Stimulated activated CD8-positive, alpha-beta memory T cell treated with anti-CD3 and anti-CD28 coated beads, Interleukin-12 subunit alpha, Interleukin-12 subunit beta, amount 100 ng/mL, for 4 hours (primary cell): ENCODE measurements around the gene SREBF2.

Experiments
- DNase-seq: peaks from one replicate; pipeline ENCODE4 v3.0.0-alpha.2; 2020; ENCODE audit warnings: low read depth

The SREBF2 gene

GRCh38 chr22:41832553-41833368 lies at the start of gene SREBF2:
Gene SREBF2 (plus strand): TSS chr22:41833105. CDS start chr22:41833271, 166 bp downstream.
- peak; percentile 98 for DNase-seq

GRCh38 chr22:41787331-41787730 lies 45.6 kb upstream of the SREBF2 start:
- DNase-seq, result no peak

GRCh38 chr22:41793871-41794270 lies 39.0 kb upstream of the SREBF2 start:
- DNase-seq, result no peak

GRCh38 chr22:41798736-41799135 lies 34.2 kb upstream of the SREBF2 start:
- no peak for DNase-seq

DNA sequence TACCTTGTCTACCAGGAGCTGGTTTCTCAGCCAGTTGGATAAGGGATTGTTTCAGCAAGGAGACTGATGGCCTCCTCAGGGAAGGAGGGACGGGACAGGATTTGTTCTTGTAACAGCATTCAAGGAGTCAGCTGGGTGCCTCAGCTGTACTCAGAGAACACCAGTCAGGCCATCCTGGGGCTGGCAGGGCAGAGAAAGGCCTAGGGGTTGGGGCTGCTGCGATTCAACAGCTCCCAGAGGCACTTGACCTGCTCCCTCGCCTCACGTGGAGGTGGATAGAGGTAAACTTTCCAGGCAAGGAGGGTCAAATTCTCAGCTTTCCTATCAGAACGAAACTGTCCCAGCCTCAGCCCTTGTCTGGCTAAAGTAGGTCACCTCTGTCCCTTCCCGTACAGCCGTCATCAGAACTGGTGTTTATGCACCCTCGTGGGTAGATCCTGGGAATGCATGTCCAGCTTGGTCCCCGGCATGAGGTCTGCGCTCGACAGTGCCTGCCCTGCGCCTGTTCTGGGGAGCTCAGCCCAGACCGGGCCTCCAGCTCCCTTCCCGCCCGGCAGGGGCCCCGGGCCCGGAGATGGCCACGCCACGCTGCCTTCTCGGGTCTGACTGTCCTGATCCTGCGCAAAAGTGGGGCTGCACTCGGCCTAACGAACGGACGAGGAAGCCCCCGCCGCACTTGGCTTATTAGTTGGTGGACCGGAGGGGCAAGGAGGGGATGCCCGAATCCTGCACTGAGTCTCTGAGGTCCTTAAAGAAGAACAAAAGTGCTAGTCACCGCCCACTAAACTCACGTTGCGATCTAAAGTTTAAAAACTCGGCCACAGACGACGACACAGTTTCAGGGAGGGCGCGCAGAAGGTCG lies 33.2 kb upstream of the SREBF2 start:
- DNase-seq, result no peak

DNA sequence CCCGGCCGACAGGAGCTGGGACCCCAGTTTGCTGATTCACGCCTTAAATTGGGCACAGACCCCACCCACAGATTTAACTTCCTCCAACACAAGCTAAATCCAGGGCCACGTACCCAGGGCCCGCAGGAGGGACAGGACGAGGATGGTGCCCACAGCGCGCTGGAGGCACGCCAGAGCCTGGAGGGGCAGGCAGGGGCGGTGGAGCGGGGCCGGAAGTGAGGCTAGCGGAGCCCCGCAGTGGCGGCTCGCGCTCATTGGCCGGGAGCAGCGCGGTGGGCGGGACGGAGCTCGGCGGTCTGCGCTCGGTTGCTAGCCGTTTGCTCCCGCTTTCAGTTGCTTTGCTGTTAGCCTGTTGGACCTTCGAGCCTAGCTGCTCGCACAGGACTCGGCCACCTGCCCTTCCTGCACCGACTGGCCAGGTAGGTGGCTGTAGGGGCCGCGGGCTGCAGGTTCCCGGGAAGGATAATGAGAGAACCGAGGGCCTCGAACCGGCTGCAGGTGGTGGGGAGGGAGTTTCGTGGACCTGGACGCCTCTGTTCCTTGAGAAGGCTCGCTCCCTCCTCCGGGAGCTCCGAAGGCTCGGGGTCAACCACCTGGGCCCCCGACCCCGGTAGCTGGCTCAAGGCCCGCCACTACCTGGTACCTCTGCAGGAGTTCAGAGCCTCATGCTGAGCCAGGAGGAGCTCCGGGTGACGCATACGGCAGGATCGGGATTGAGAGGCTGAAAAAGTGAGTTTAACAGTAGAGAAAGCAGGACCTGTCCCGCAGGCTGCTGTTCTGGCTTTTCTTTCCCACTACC lies 32.4 kb upstream of the SREBF2 start, which contains the start of gene CCDC134:
Gene CCDC134, plus strand, starts transcription at position 332 of the 799 bp plus-strand sequence. CDS start 8,212 bp downstream, outside the sequence.
- DNase-seq, result peak; percentile 86

DNA sequence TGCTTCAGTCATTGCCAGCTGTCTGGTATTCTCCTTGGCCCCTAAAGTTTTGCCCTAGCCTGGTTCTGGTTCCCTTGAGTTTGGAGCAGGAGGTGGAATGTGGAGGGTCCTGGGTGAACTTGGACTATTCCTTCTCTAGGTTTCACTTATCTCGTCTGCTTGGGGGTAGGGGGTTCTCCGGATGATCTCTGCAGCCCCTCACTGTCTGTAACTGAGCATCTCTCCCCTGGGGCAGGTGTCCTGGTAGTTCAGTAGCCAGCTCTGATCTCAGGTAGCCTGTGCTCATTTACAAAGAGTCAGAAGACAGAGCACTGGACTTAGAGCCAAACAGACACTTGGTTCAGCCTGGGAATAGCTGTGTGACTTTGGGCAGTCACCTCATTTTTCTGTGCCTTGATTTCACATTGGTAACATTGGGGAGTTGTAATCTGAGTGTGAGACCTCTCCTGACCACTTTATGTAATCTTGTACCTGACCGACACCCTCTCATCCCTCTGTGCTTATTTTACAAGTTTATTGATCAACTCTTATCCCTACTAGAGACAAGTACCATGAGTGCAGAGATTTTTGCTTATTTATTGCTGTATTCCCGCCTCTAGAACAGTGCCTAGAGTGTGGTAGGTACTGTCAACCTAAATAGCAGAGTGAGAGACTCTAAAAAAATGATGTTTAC lies 31.6 kb upstream of the SREBF2 start:
- no peak for DNase-seq

DNA sequence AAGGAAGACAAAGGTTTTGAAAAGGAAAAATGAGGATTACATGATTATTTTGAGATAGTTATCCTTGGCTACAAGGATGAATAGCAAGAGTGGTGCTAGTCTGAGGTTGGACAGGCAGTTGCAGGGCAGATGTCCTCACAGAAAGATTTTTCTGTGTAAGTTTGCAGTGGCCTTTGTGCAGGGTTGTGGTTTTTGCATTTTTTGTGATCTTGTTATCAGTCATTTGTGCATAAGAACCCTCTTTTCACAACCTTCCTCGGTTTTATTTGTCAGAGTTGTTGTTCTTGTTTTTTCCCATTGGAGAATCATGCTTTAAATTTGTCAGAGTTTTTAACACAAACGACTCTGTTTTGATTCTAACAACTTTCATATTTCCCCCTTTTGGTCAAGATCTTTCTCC lies 31.0 kb upstream of the SREBF2 start:
- no peak for DNase-seq

GRCh38 chr22:41805639-41806038 lies 27.3 kb upstream of the SREBF2 start:
- no peak for DNase-seq

GRCh38 chr22:41808400-41808799 lies 24.5 kb upstream of the SREBF2 start:
- DNase-seq, result no peak

GRCh38 chr22:41810022-41810421 lies 22.9 kb upstream of the SREBF2 start:
- no peak for DNase-seq

DNA sequence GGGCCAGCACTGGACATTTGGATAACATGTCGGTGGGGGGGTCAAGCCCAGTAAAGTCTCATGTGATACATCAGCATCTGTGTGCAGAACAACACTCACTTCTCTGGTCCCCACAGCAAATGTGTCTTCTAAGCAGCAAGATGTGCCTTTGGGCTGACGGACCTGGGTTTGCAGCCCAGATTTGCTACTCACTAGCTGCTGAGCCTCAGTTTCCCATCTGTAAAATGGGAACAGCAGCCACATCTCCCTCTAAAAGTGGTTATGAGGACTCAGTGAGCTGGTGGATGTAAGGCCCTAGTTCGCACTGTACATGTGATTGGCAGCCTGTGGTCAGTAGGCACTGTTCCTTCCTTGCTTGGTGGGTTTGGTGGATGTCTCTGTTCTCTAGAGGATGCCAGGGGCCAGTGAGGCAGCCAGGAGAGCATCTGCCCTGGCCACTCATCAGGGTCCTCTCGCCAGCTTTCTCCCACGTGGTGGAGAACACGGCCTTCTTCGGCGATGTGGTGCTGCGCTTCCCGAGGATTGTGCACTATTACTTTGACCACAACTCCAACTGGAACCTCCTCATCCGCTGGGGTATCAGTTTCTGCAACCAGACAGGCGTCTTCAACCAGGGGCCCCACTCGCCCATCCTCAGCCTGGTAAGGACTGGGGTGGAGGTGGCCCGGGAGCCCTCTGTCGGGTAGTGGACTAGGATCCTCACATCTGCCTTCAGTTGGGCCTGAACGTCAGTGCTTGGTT lies 19.9 kb upstream of the SREBF2 start:
- no peak for DNase-seq

GRCh38 chr22:41813726-41814410 lies 19.0 kb upstream of the SREBF2 start:
- DNase-seq, result no peak

DNA sequence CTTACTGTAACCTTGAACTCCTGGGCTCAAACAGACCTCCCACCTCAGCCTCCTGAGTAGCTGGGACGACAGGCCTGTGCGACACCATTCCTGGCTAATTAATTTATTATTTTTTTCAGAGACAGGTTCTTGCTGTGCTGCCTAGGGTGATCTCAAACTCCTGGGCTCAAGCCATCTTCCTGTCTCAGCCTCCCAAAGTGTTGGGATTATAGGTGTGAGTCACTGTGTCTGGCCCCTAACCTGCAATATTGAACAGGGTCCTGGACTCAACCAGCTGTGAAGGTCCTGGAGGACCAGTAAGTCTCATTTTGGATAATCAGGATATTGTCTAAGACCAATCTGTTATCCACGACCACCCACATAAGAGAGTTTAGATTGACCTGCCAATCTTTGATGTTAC lies 17.2 kb upstream of the SREBF2 start:
- DNase-seq, result no peak

GRCh38 chr22:41816241-41816640 lies 16.7 kb upstream of the SREBF2 start:
- DNase-seq, result no peak

DNA sequence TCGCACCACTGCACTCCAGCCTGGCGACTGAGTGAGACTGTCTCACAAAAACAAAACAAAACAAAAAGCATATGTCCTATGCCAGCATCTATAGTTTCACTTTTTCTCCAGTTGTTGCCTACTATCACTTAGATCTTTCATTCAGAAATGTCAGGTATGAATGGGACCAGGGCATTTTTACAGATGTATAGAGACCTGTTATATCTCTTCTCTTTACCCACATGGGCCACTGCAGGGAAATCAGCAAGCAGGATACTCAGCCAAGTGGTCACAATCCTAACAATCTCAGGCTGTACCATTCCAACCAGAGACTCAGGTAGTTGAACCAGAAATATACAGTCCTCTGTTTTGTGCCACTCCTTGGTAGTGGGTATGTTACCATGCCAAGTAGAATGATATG lies 16.0 kb upstream of the SREBF2 start:
- no peak for DNase-seq

DNA sequence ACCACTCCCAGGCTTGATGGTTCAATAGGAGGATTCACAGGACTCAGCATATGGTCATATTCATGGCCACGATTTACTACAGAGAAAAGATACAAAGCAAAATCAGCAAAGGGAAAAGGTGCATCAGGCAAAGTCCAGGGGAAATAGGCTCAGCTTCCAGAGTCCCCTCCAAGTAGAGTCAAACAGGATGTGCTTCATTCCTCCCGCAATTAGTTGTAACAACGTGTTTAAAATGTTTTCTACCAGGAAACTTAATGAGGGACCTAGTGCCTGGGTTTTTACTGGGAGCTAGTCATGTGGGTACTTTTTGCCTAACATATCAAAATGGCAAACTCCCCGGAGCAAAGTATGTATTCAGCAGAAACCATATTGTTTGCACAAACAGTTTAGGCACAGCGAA lies 14.9 kb upstream of the SREBF2 start:
- DNase-seq, result no peak

DNA sequence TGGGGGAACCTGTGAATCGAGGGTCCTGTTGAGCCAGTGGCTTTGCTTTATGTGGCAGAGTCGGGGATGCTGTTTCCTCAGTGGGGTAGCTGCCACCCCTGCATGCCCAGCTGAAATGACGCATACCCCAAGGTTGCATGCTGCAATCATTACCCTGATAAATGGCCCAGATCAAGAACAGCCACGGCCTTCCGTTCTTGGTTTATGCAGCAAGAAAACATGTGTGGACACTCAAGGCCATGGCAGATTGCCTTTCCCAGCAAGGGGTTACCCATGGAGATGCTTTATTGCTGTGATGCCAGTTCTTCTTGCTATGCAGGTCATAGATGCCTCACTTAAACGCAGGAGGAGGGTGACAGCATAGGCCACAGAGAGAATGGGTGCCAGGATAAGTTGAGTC lies 14.3 kb upstream of the SREBF2 start:
- no peak for DNase-seq

DNA sequence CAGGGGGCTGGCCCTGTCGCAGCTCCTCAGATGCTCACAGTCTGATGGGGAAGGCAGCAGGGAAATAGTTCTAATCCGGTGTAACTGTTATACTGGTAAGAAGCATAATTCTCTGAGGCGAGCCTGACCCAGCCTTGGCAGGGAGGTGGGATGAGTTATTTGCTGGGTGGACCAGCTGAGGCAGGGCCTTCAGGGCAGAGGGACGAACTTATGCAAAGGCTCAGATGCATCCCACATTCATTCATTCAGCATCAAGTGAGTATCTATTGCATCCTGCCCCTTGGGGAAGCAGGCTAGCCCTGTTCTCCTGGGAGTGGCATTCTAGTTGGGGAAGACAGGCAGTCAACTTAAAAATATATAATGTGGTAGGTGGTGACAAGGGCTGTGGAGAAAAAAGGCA lies 13.6 kb upstream of the SREBF2 start:
- DNase-seq, result no peak

GRCh38 chr22:41820447-41820846 lies 12.5 kb upstream of the SREBF2 start:
- DNase-seq, result no peak
